NB4 (cell line): ENCODE results near the gene SNRNP48.

Experiments
- MYC ChIP-seq: IDR thresholded peaks from 2 replicates; pipeline ENCODE4 v1.6.1; 2011; ENCODE audit warnings: low read depth, low read length
- POLR2A ChIP-seq: IDR thresholded peaks from 2 replicates; pipeline ENCODE4 v1.6.1; 2011; ENCODE audit warnings: mild to moderate bottlenecking; ENCODE audit not compliant: insufficient read length; ENCODE audit errors: extremely low read depth
- TF ChIP-seq, protein P1 (sequence below): IDR thresholded peaks from one replicate; pipeline ENCODE4 v1.5.1; 2012; ENCODE audit warnings: low read depth, low read length
- TF ChIP-seq, protein P2 (sequence below): IDR thresholded peaks from 2 replicates; pipeline ENCODE4 v1.6.1; 2011; ENCODE audit warnings: low read depth, low read length

DNA sequence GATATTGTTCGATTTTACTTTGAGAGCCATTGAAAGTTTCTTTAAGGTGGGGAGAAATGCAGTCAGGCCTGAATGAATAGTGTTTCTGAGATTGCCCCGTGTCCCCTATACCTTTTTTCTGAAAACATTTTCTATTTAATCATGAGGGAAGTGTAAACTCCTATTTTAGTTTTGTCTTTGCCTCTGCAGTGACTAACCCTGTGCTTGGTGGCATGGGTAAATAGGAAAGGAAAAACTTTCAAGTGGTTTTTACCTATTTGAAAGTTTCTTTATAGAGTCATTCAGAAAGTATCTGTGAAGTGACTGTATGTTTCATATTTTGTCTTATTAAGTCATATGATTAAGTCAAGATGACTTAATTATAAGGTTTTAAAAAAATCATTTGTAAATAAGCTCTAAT, 14.5 kb downstream of the SNRNP48 start:
- TF ChIP-seq POLR2A, result no peak
- TF ChIP-seq, protein P1, sequence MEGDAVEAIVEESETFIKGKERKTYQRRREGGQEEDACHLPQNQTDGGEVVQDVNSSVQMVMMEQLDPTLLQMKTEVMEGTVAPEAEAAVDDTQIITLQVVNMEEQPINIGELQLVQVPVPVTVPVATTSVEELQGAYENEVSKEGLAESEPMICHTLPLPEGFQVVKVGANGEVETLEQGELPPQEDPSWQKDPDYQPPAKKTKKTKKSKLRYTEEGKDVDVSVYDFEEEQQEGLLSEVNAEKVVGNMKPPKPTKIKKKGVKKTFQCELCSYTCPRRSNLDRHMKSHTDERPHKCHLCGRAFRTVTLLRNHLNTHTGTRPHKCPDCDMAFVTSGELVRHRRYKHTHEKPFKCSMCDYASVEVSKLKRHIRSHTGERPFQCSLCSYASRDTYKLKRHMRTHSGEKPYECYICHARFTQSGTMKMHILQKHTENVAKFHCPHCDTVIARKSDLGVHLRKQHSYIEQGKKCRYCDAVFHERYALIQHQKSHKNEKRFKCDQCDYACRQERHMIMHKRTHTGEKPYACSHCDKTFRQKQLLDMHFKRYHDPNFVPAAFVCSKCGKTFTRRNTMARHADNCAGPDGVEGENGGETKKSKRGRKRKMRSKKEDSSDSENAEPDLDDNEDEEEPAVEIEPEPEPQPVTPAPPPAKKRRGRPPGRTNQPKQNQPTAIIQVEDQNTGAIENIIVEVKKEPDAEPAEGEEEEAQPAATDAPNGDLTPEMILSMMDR, result no peak
- TF ChIP-seq, protein P2, sequence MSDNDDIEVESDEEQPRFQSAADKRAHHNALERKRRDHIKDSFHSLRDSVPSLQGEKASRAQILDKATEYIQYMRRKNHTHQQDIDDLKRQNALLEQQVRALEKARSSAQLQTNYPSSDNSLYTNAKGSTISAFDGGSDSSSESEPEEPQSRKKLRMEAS, result no peak
- no peak for TF ChIP-seq MYC
